Medulla oblongata (tissue), 1 donor: ENCODE measurements around the gene ZSWIM9.

Experiments
- DNase-seq: peaks from one replicate; pipeline ENCODE4 v3.0.0-alpha.2; 2015; ENCODE audit errors: extremely low spot score

Gene ZSWIM9

GRCh38 chr19:48169939-48170803 is at the start of gene ZSWIM9, which contains the start of gene LIG1:
TSS of gene ZSWIM9 (plus strand) at chr19:48170680. CDS start at chr19:48171803, 1,123 bp downstream.
TSS of gene LIG1 (minus strand) at chr19:48170344. CDS start at chr19:48165566, 4,778 bp downstream.
- DNase-seq: peak; percentile 95

- DNase-seq: no peak
Observed at GRCh38 chr19:48121066-48121465, 49.4 kb upstream of the ZSWIM9 start.

- DNase-seq: peak; percentile 28
Observed at GRCh38 chr19:48121909-48122371, 48.5 kb upstream of the ZSWIM9 start.

- DNase-seq: no peak
Observed at GRCh38 chr19:48122421-48122820, 48.1 kb upstream of the ZSWIM9 start.

- peak; percentile 73 for DNase-seq
Observed at GRCh38 chr19:48123907-48124651, 46.4 kb upstream of the ZSWIM9 start.

GRCh38 chr19:48127561-48127960 is 42.9 kb upstream of the ZSWIM9 start:
- DNase-seq: no peak

- DNase-seq: no peak
Observed at GRCh38 chr19:48133094-48133493, 37.4 kb upstream of the ZSWIM9 start.

- no peak for DNase-seq
Observed at GRCh38 chr19:48135411-48135810, 35.1 kb upstream of the ZSWIM9 start.

- DNase-seq: no peak
Observed at GRCh38 chr19:48136547-48136946, 33.9 kb upstream of the ZSWIM9 start.

- DNase-seq: no peak
Observed at GRCh38 chr19:48137411-48137810, 33.1 kb upstream of the ZSWIM9 start.

GRCh38 chr19:48139053-48139452 is 31.4 kb upstream of the ZSWIM9 start:
- no peak for DNase-seq

- no peak for DNase-seq
Observed at GRCh38 chr19:48147597-48148175, 22.8 kb upstream of the ZSWIM9 start.

GRCh38 chr19:48148576-48148975 is 21.9 kb upstream of the ZSWIM9 start:
- no peak for DNase-seq

GRCh38 chr19:48149430-48149829 is 21.1 kb upstream of the ZSWIM9 start:
- DNase-seq: no peak

GRCh38 chr19:48152551-48152950 is 17.9 kb upstream of the ZSWIM9 start:
- DNase-seq: peak; percentile 80

- no peak for DNase-seq
Observed at GRCh38 chr19:48154003-48154402, 16.5 kb upstream of the ZSWIM9 start.

- no peak for DNase-seq
Observed at GRCh38 chr19:48158210-48158790, 12.2 kb upstream of the ZSWIM9 start.

- no peak for DNase-seq
Observed at GRCh38 chr19:48168689-48169088, 1.8 kb upstream of the ZSWIM9 start.

- peak; percentile 30 for DNase-seq
Observed at GRCh38 chr19:48169578-48169938, 922 bp upstream of the ZSWIM9 start.

GRCh38 chr19:48170817-48171347 is 402 bp downstream of the ZSWIM9 start:
- no peak for DNase-seq

- DNase-seq: no peak
Observed at GRCh38 chr19:48171710-48172109, 1.2 kb downstream of the ZSWIM9 start.
